GM12874 (cell line): ENCODE results near the gene TRERF1.

ENCODE experiments used
- CTCF ChIP-seq: IDR thresholded peaks from 2 replicates; pipeline ENCODE4 v1.5.1; 2011; ENCODE audit warnings: low read depth, mild to moderate bottlenecking, control low read depth, low read length, moderate library complexity; ENCODE audit not compliant: insufficient read depth

TRERF1 gene

GRCh38 chr6:42451333-42452170 is at the start of gene TRERF1:
Gene TRERF1 (minus strand): TSS chr6:42451926. CDS start chr6:42269590, 182,336 bp downstream.
- no peak for TF ChIP-seq CTCF

DNA sequence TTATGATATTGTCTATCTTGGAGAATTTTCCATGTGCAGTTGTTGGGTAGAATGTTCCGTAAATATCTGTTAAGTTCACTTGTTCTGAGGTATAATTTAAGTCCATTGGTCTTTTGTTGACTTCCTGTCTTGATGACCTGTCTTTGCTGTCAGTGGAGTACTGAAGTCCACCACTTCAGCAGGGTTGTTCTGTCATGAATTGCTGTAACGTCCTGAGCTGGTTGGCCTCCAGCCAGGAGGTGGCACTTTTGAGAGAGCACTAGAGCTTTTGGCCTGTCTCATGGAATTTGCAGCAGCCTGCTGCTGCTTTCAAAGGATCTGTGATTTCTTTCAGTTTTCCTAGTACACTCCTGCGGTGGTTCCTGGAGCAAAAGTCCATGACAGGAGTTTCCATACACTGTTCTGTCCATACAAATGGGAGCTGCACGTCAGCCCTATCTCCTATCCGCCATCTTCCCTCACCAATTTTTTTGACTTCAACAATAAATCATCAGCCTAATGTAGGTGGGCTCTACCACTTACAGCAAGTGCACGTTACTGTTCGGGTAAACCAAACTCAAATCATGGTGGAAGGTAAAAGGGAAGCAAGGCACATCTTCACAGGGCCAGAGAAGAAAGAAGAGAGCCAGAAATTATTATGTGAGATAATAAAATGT is 46.9 kb upstream of the TRERF1 start:
- no peak for TF ChIP-seq CTCF

GRCh38 chr6:42493914-42494539 is 42.3 kb upstream of the TRERF1 start:
- no peak for TF ChIP-seq CTCF

DNA sequence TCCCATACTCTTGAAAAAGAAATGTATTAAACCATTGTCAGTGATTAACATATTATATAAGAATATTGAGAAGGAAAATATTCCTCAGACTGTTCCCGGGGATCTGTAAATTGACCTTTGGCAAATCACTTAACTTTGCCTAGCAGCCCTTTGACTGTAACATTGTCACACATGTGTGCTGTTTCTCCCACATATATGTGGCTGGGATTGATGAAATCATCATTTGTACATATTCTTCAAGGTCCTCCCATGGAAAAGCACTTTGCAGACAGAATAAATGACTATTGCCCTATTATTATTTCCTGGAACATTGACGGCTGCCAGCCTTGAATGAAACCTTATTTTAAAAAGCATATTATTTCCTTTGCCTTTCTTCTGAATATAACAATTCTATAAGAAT is 36.4 kb upstream of the TRERF1 start:
- no peak for TF ChIP-seq CTCF

- no peak for TF ChIP-seq CTCF
These were observed 32.5 kb upstream of the TRERF1 start for GRCh38 chr6:42484261-42484660.

- TF ChIP-seq CTCF: no peak
These were observed 30.4 kb upstream of the TRERF1 start for GRCh38 chr6:42482174-42482573.

- TF ChIP-seq CTCF: no peak
These were observed 20.0 kb upstream of the TRERF1 start for GRCh38 chr6:42471714-42472113.
